Measurements from ENCODE around the gene ARL10.

ARL10 gene

GRCh38 chr5:176424181-176424580, 58.9 kb downstream of the ARL10 start:
- H3K4me1 ChIP-seq (ENCODE audit: control insufficient read depth, low read length): no peaks in the 10 kb centered on the region
- no peaks in the 10 kb centered on the region for H3K36me3 ChIP-seq (ENCODE audit: control insufficient read depth, low read length)
- H3K9me3 ChIP-seq (ENCODE audit: control insufficient read depth, insufficient read depth, low read length): peaks cover 9% of the 10 kb centered on the region; the same call in 1 of the 2 replicates
- H3K79me2 ChIP-seq (ENCODE audit: control insufficient read depth, low read length): no peaks in the 10 kb centered on the region
- H3K4me2 ChIP-seq (ENCODE audit: low read length): no peak overlapping the region
- peaks cover 5% of the 10 kb centered on the region for H3K27me3 ChIP-seq (ENCODE audit: control insufficient read depth, low read length)
- H4K20me1 ChIP-seq (ENCODE audit: control insufficient read depth, insufficient read depth, low read depth, low read length): no peaks in the 10 kb centered on the region
- H3K27ac ChIP-seq (ENCODE audit: low read depth, low read length): no peak overlapping the region
- H3F3A ChIP-seq (ENCODE audit: control insufficient read depth, insufficient read depth): no peaks in the 10 kb centered on the region
- TF ChIP-seq EZH2phosphoT487 (IDR thresholded peaks at IDR 0.05; ENCODE audit: borderline replicate concordance, low read length) (no peak), CTCF (IDR thresholded peaks at IDR 0.05; ENCODE audit: low read depth, low read length, poor library complexity, severe bottlenecking) (no peak)
- H3K9me2 ChIP-seq (replicated peaks; ENCODE audit: control insufficient read depth, low read length): no peaks in the 10 kb centered on the region
- H3K4me3 ChIP-seq (ENCODE audit: low read length): no peak overlapping the region

- H3K36me3 ChIP-seq (ENCODE audit: control insufficient read depth, low read length): no peaks in the 10 kb centered on the region
- peaks cover 4% of the 10 kb centered on the region for H3K27me3 ChIP-seq (ENCODE audit: control insufficient read depth, low read length)
- TF ChIP-seq CTCF (IDR thresholded peaks at IDR 0.05; ENCODE audit: low read depth, low read length, poor library complexity, severe bottlenecking) (no peak), EZH2phosphoT487 (IDR thresholded peaks at IDR 0.05; ENCODE audit: borderline replicate concordance, low read length) (no peak)
- H4K20me1 ChIP-seq (ENCODE audit: control insufficient read depth, insufficient read depth, low read depth, low read length): no peaks in the 10 kb centered on the region
- no peaks in the 10 kb centered on the region for H3F3A ChIP-seq (ENCODE audit: control insufficient read depth, insufficient read depth)
- H3K9me3 ChIP-seq (ENCODE audit: control insufficient read depth, insufficient read depth, low read length): peaks cover 7% of the 10 kb centered on the region; the same call in 1 of the 2 replicates
- H3K27ac ChIP-seq (ENCODE audit: low read depth, low read length): no peak overlapping the region
- H3K9me2 ChIP-seq (replicated peaks; ENCODE audit: control insufficient read depth, low read length): no peaks in the 10 kb centered on the region
- no peaks in the 10 kb centered on the region for H3K79me2 ChIP-seq (ENCODE audit: control insufficient read depth, low read length)
- H3K4me3 ChIP-seq (ENCODE audit: low read length): no peak overlapping the region
- no peak overlapping the region for H3K4me2 ChIP-seq (ENCODE audit: low read length)
- H3K4me1 ChIP-seq (ENCODE audit: control insufficient read depth, low read length): peaks cover under 1% of the 10 kb centered on the region
These were observed 59.9 kb downstream of the ARL10 start for GRCh38 chr5:176425138-176425537.

- Histone ChIP-seq H3F3A (ENCODE audit: control insufficient read depth, insufficient read depth) (no peaks in the 10 kb centered on the region), H3K9me3 (ENCODE audit: control insufficient read depth, insufficient read depth, low read length) (0 out of 2 replicates have a peak, but pooled peaks cover under 1% of the 10 kb centered on the region), H3K27me3 (ENCODE audit: control insufficient read depth, low read length) (no peaks in the 10 kb centered on the region; the same call in 1 of the 2 replicates), H4K20me1 (ENCODE audit: control insufficient read depth, insufficient read depth, low read depth, low read length) (no peaks in the 10 kb centered on the region), H3K27ac (ENCODE audit: low read depth, low read length) (no peak overlapping the region), H3K4me1 (ENCODE audit: control insufficient read depth, low read length) (peaks cover 5% of the 10 kb centered on the region), H3K36me3 (ENCODE audit: control insufficient read depth, low read length) (no peaks in the 10 kb centered on the region), H3K79me2 (ENCODE audit: control insufficient read depth, low read length) (no peaks in the 10 kb centered on the region), H3K4me3 (ENCODE audit: low read length) (no peak overlapping the region), H3K9me2 (replicated peaks; ENCODE audit: control insufficient read depth, low read length) (no peaks in the 10 kb centered on the region), H3K4me2 (ENCODE audit: low read length) (no peak overlapping the region)
- TF ChIP-seq EZH2phosphoT487 (IDR thresholded peaks at IDR 0.05; ENCODE audit: borderline replicate concordance, low read length) (no peak), CTCF (IDR thresholded peaks at IDR 0.05; ENCODE audit: low read depth, low read length, poor library complexity, severe bottlenecking) (no peak)
These were observed 60.5 kb downstream of the ARL10 start for GRCh38 chr5:176425791-176426190.

All from DOHH2 (cell line).